ENCODE measurements around the gene HES5. TPM values are rescaled to one million over a fixed set of nuclear protein-coding genes. Genes with fewer than 3 reads are reported as not detected.

The HES5 gene
- total and polyA plus RNA-seq, 10 of the 15 experiments (the other 5 are each of a cell fraction or from before 2014, with no cell fraction given) = 0.12 to 0.15 TPM; not detected in 8

- CTCF ChIA-PET = interaction anchor here (0.9 to 4.9 kb wide), 11 partner anchors 9 to 351 kb away, joined by 3 to 37 read pairs (median 8); partner anchors contain the start of genes FAAP20, MORN1, PANK4 and PEX10
- Histone ChIP-seq H3K36me3 (ENCODE audit: control insufficient read depth in 2 of 2, insufficient read depth in 2 of 2, low read length in 1 of 2) (no peaks in the 10 kb centered on the region), H3K4me3 (peak overlapping the region; percentile 82), H3K79me2 (ENCODE audit: control insufficient read depth, insufficient read depth, low read length) (peaks cover 5% of the 10 kb centered on the region), H3K9me3 (replicated peaks; ENCODE audit: control insufficient read depth, insufficient read depth, low read length) (no peaks in the 10 kb centered on the region), H3K9ac (ENCODE audit: control insufficient read depth, insufficient read depth, low read length) (peak overlapping the region; percentile 85), H2AFZ (ENCODE audit: control insufficient read depth, low read depth, low read length) (no peak overlapping the region), H3K27ac (ENCODE audit: control insufficient read depth, insufficient read depth) (peak overlapping the region; percentile 96), H3K4me2 (ENCODE audit: control insufficient read depth, insufficient read depth) (peak overlapping the region; percentile 99), H3K4me1 (ENCODE audit: control insufficient read depth, insufficient read depth, low read length) (peaks cover 28% of the 10 kb centered on the region), H3K27me3 (replicated peaks in 1 of 2; ENCODE audit: control insufficient read depth in 2 of 2, insufficient read depth in 2 of 2, low read length in 1 of 2) (no peaks in the 10 kb centered on the region), H4K20me1 (ENCODE audit: control insufficient read depth, insufficient read depth) (no peaks in the 10 kb centered on the region)
- under 1% methylated on average over 44 of the region's 52 CpGs for WGBS (ENCODE audit: insufficient coverage, insufficient replicate concordance, low lambda C conversion rate, missing lambda C conversion rate)
- TSS peak; percentile 73 for BruUV-seq (replicated peaks)
- FAIRE-seq (peak; percentile 88), ATAC-seq (peak; percentile 66), DNase-seq (ENCODE audit: low read depth, low spot score) (peak; percentile 82)
- in situ Hi-C loops (cut with MboI) = loop anchor here (5.0 kb wide), 2 partner anchors 36 to 134 kb away; partner anchors contain the start of gene PEX10
- SMC1A ChIA-PET (ENCODE audit: uncharacterized antibody, unreplicated experiment) = interaction anchor here (0.8 to 3.1 kb wide), 11 partner anchors 10 to 134 kb away, joined by 3 to 30 read pairs (median 7); partner anchors contain the start of genes PANK4, PEX10, PRXL2B and TNFRSF14
- POLR2A ChIA-PET = interaction anchor here (0.6 to 4.9 kb wide), 15 partner anchors 9 to 159 kb away, joined by 3 to 62 read pairs (median 11); partner anchors contain the start of genes MORN1, PANK4, PEX10 and PRXL2B
- RAD21 ChIA-PET (ENCODE audit: unreplicated experiment) = interaction anchor here (0.9 to 7.1 kb wide), 12 partner anchors 10 to 352 kb away, joined by 3 to 86 read pairs (median 9); partner anchors contain the start of genes FAAP20, PANK4, PRXL2B and TNFRSF14
- intact Hi-C loops (cut with micrococcal nuclease; ENCODE audit: unreplicated experiment) = loop anchor here (10.0 kb wide), 1 partner anchor 242 kb away; no protein-coding TSS in a partner anchor
- TF ChIP-seq SREBF1 (IDR thresholded peaks at IDR 0.05; ENCODE audit: low read length) = no peak
- no peak for TF ChIP-seq STAT3 (IDR thresholded peaks at IDR 0.05; ENCODE audit: low read depth, low read length)
- TF ChIP-seq POLR2A (IDR thresholded peaks at IDR 0.05; ENCODE audit: low read depth, low read length) = peak; percentile 3; the same call in 1 of the 2 replicates
- no peak for TF ChIP-seq BHLHE40 (IDR thresholded peaks at IDR 0.05; ENCODE audit: borderline replicate concordance in 1 of 2, low read depth in 2 of 2, low read length in 1 of 2)
- TF ChIP-seq HDAC6 (IDR thresholded peaks at IDR 0.05; ENCODE audit: unreplicated experiment) = peak; percentile 55
- no peak for TF ChIP-seq TARDBP (IDR thresholded peaks at IDR 0.05; ENCODE audit: borderline replicate concordance)
- TF ChIP-seq CBFB (IDR thresholded peaks at IDR 0.05; ENCODE audit: low read depth) = no peak
- 0 out of 2 replicates have a peak, but pooled peaks have one; percentile 34 for TF ChIP-seq RELB (IDR thresholded peaks at IDR 0.05; ENCODE audit: low read depth)
- TF ChIP-seq CREM (IDR thresholded peaks at IDR 0.05; ENCODE audit: low read depth) = no peak
- no peak for TF ChIP-seq CBX5 (IDR thresholded peaks at IDR 0.05; ENCODE audit: low read depth)
- TF ChIP-seq E2F8 (IDR thresholded peaks at IDR 0.05; ENCODE audit: low read depth, partially characterized antibody) = no peak
- TF ChIP-seq SMAD5 (IDR thresholded peaks at IDR 0.05; ENCODE audit: low read depth) = no peak
- TF ChIP-seq SP1 (IDR thresholded peaks at IDR 0.05; ENCODE audit: low read depth, low read length) = peak; percentile 21
- no peak for TF ChIP-seq PKNOX1 (IDR thresholded peaks at IDR 0.05)
- TF ChIP-seq RBBP5 (conservative IDR thresholded peaks at IDR 0.05) = no peak
- TF ChIP-seq PAX8 (IDR thresholded peaks at IDR 0.05) = no peak
- TF ChIP-seq MTA3 (IDR thresholded peaks at IDR 0.05; ENCODE audit: borderline replicate concordance, low read length) = no peak
- TF ChIP-seq SIN3A (IDR thresholded peaks at IDR 0.05; ENCODE audit: low read depth, low read length) = no peak; the same call in 1 of the 2 replicates
Measured at GRCh38 chr1:2546515-2547209, 16.6 kb upstream of the HES5 start.
